ENCODE data around the gene GNAQ. TPM values are rescaled to one million over a fixed set of nuclear protein-coding genes. Genes with fewer than 3 reads are reported as not detected.

GNAQ gene
- total RNA-seq, 1 experiment from 2014 or later, result 28.7 TPM

GRCh38 chr9:77839459-77840140 is 192.0 kb downstream of the GNAQ start:
- Histone ChIP-seq H2AFZ (ENCODE audit: low read depth, low read length, poor library complexity, severe bottlenecking) (no peak overlapping the region), H3K79me2 (ENCODE audit: insufficient read depth, low read length) (no peaks in the 10 kb centered on the region), H3K36me3 (ENCODE audit: control insufficient read depth in 1 of 2, insufficient read depth in 2 of 2, low read length in 2 of 2) (no peaks in the 10 kb centered on the region), H3K27ac (ENCODE audit: low read depth, low read length) (peak overlapping the region; percentile 20; the same call in 1 of the 2 replicates), H3K4me3 (replicated peaks in 1 of 2; ENCODE audit: low read depth in 1 of 2, low read length in 2 of 2) (peak overlapping the region in 1 of 2 experiments; percentile 12; a peak in 1 of 4 replicates), H3K27me3 (ENCODE audit: insufficient read depth, low read length) (no peaks in the 10 kb centered on the region), H4K20me1 (ENCODE audit: insufficient read depth) (no peaks in the 10 kb centered on the region), H3K4me1 (ENCODE audit: control insufficient read depth in 1 of 2, insufficient read depth in 2 of 2, low read length in 2 of 2) (peaks cover 14 to 17% of the 10 kb centered on the region in 2 experiments), H3K9ac (ENCODE audit: low read length) (no peak overlapping the region), H3K4me2 (ENCODE audit: low read length) (peak overlapping the region; percentile 63), H3K9me2 (ENCODE audit: insufficient read depth) (no peaks in the 10 kb centered on the region), H3K9me3 (ENCODE audit: control insufficient read depth in 1 of 2, insufficient read depth in 1 of 2, low read depth in 1 of 2, low read length in 2 of 2) (no peaks in the 10 kb centered on the region)
- peak; percentile 31 for DNase-seq (ENCODE audit: low read depth, low spot score)
- BruUV-seq (replicated peaks), result no TSS peak
- ChIA-PET POLR2A (no interaction called here), CTCF (no interaction called here), RAD21 (ENCODE audit: low non-redundant PET in 1 of 2, low total read pairs in 2 of 2, uncharacterized antibody in 2 of 2, unreplicated experiment in 2 of 2) (no interaction called here)
- ATAC-seq, result peak; percentile 61
- no peak for TF ChIP-seq POLR2A (IDR thresholded peaks at IDR 0.05; ENCODE audit: borderline replicate concordance, extremely low read depth, insufficient read depth, insufficient read length)
- peak; percentile 3; the same call in 1 of the 2 replicates for TF ChIP-seq FOSL1 (IDR thresholded peaks at IDR 0.05; ENCODE audit: low read depth)
- TF ChIP-seq CEBPB (IDR thresholded peaks at IDR 0.05; ENCODE audit: low read depth), result peak; percentile 37; the same call in 1 of the 2 replicates
- intact Hi-C loops (cut with micrococcal nuclease), result loop anchor here (10.0 kb wide), 1 partner anchor 195 kb away; the partner anchor contains the start of gene GNAQ

DNA sequence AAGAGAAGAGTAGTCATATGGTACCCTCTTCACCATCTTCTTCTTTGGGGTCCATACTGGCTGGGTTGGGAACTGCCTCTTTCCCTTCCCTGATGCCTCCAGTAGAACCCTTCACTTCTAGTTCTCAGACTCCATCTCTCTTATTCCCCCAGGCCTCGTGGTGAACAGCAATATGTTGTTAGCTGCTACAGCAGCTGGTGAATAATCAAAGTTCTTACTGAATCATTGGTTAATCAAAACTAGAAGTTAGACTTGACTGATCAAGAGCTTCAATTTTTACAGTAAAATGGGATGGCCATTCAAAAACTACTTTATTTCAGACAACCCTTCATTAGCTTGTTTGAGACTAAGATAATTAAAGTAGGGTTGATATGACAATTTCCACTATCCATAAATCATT is 192.6 kb downstream of the GNAQ start:
- Histone ChIP-seq H2AFZ (ENCODE audit: low read depth, low read length, poor library complexity, severe bottlenecking) (no peak overlapping the region), H3K9me3 (ENCODE audit: control insufficient read depth in 1 of 2, insufficient read depth in 1 of 2, low read depth in 1 of 2, low read length in 2 of 2) (no peaks in the 10 kb centered on the region), H3K27me3 (ENCODE audit: insufficient read depth, low read length) (no peaks in the 10 kb centered on the region), H3K27ac (ENCODE audit: low read depth, low read length) (no peak overlapping the region), H3K9ac (ENCODE audit: low read length) (no peak overlapping the region), H4K20me1 (ENCODE audit: insufficient read depth) (no peaks in the 10 kb centered on the region), H3K36me3 (ENCODE audit: control insufficient read depth in 1 of 2, insufficient read depth in 2 of 2, low read length in 2 of 2) (no peaks in the 10 kb centered on the region), H3K9me2 (ENCODE audit: insufficient read depth) (no peaks in the 10 kb centered on the region), H3K4me1 (ENCODE audit: control insufficient read depth in 1 of 2, insufficient read depth in 2 of 2, low read length in 2 of 2) (peaks cover 14 to 17% of the 10 kb centered on the region in 2 experiments), H3K79me2 (ENCODE audit: insufficient read depth, low read length) (no peaks in the 10 kb centered on the region), H3K4me3 (replicated peaks in 1 of 2; ENCODE audit: low read depth in 1 of 2, low read length in 2 of 2) (no peak overlapping the region), H3K4me2 (ENCODE audit: low read length) (peak overlapping the region; percentile 63; the same call in 1 of the 2 replicates)
- ChIA-PET POLR2A (no interaction called here), RAD21 (ENCODE audit: low non-redundant PET in 1 of 2, low total read pairs in 2 of 2, uncharacterized antibody in 2 of 2, unreplicated experiment in 2 of 2) (no interaction called here), CTCF (no interaction called here)
- ATAC-seq, result no peak
- DNase-seq (ENCODE audit: low read depth, low spot score), result no peak
- TF ChIP-seq EZH2phosphoT487 (IDR thresholded peaks at IDR 0.05; ENCODE audit: borderline replicate concordance), result no peak
- no peak for TF ChIP-seq ZBTB33 (IDR thresholded peaks at IDR 0.05; ENCODE audit: extremely low read depth, insufficient replicate concordance, low read length)
- no peak for TF ChIP-seq POLR2AphosphoS5 (IDR thresholded peaks at IDR 0.05; ENCODE audit: low read depth, low read length)
- no peak for TF ChIP-seq FOSL1 (IDR thresholded peaks at IDR 0.05; ENCODE audit: low read depth)
- TF ChIP-seq CTCF (IDR thresholded peaks at IDR 0.05 in 2 of 3, conservative IDR thresholded peaks at IDR 0.05 in 1 of 3; ENCODE audit: borderline replicate concordance in 1 of 3, insufficient read depth in 1 of 3, low read depth in 2 of 3, low read length in 2 of 3), result no peak
- TF ChIP-seq CEBPB (IDR thresholded peaks at IDR 0.05; ENCODE audit: low read depth), result no peak
- TF ChIP-seq SRF (IDR thresholded peaks at IDR 0.05; ENCODE audit: low read depth), result no peak
- intact Hi-C loops (cut with micrococcal nuclease), result no loop called here
- BruUV-seq (replicated peaks), result no TSS peak
